HG03575 (cell line): Measurements from ENCODE around the gene TNIP2.

Experiments
- ATAC-seq: cut with Tn5 transposase; IDR thresholded peaks from one replicate; pipeline ENCODE4 v1.9.1; 2021; ENCODE audit not compliant: unreplicated experiment, insufficient number of reproducible peaks, low FRiP score; ENCODE audit errors: extremely low read depth

TNIP2 gene, protein sequence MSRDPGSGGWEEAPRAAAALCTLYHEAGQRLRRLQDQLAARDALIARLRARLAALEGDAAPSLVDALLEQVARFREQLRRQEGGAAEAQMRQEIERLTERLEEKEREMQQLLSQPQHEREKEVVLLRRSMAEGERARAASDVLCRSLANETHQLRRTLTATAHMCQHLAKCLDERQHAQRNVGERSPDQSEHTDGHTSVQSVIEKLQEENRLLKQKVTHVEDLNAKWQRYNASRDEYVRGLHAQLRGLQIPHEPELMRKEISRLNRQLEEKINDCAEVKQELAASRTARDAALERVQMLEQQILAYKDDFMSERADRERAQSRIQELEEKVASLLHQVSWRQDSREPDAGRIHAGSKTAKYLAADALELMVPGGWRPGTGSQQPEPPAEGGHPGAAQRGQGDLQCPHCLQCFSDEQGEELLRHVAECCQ

DNA sequence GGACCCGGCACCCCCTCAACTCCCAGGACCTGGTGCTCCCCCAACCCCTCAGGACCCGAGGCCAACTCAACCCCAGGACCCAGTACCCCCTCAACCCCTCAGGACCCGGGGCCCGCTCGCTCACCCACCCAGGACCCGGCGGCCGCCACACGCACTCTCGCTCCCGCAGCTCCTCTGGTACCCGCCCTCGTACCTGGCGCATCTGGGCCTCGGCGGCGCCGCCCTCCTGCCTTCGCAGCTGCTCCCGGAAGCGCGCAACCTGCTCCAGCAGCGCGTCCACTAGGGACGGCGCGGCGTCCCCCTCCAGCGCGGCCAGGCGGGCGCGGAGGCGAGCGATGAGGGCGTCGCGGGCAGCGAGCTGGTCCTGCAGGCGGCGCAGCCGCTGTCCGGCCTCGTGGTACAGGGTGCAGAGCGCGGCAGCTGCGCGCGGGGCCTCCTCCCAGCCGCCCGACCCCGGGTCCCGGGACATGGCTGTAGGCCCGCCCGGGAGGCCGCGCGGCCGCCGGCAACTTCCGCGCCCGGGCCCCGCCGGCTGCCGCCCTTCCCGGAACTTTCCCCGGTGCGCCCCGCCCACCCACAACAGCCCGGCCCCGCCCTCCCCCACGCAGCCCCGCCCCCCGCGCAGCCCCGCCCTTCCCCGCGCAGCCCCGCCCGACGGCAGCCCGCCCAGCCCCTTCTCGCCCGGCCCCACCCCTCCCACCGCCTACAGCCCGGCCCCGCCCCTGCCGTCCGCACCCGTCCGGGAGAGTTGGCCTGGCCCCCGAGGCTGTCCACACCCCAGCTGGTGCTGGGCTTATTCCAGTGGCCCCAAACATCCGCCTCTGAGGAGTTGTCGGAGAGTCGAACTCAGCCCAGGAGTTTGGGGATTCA is at the start of gene TNIP2:
Gene TNIP2, minus strand, starts transcription at position 516 of the 870 bp plus-strand sequence. Its CDS starts 47 bp downstream, at position 469.
- ATAC-seq, result no peak

DNA sequence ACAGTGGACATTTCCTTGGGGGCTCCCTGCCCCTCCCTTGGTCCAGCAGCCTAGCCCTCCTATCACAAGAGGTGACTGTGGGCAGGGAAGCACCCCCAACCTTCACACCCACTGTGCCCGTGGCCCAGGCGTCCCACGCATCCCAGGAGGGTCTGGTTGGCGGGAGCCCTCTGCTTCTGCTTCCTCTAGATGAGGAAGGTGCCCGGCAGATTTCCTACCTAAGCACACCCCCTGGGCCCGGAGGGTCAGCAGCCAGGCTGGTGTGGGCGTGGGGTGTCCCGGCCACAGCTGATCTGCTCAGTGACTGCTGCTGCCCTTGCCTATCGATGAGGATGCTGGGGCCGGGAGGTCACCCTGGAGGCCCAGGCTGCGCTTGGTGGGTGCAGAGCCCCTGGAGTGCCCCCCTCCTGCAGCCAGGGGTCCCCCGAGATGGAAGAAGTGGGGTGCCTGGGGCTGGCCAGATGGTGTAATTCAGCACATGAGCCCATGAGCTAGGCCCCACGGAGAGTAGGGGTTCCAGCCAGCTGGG is 48.9 kb upstream of the TNIP2 start:
- no peak for ATAC-seq

DNA sequence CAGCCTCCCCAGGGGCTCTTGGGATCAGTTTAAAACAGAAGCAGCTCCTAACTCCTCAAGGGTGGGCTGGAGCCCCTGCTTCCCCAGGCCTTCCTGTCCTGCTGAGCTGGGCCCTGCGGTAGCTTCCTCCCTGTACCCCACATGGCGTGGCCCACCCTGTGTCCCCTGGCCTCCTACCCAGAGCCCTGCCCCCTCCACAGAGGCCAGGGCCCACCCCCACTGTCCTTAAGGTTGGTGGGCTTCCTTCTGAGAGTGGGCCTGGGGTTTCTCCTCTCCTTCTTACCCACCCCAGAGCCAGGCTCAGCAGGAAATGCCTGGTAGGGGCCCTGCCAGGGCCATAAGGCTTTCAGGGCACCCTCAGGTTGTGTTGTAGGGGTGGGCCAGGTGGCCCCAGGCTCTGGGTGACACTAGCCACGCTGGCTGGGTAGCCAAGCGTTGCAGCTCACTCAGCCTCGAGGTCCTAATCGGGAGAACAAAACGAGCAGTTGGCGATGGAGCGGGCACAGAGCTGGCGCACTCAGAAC is 48.4 kb upstream of the TNIP2 start:
- no peak for ATAC-seq

DNA sequence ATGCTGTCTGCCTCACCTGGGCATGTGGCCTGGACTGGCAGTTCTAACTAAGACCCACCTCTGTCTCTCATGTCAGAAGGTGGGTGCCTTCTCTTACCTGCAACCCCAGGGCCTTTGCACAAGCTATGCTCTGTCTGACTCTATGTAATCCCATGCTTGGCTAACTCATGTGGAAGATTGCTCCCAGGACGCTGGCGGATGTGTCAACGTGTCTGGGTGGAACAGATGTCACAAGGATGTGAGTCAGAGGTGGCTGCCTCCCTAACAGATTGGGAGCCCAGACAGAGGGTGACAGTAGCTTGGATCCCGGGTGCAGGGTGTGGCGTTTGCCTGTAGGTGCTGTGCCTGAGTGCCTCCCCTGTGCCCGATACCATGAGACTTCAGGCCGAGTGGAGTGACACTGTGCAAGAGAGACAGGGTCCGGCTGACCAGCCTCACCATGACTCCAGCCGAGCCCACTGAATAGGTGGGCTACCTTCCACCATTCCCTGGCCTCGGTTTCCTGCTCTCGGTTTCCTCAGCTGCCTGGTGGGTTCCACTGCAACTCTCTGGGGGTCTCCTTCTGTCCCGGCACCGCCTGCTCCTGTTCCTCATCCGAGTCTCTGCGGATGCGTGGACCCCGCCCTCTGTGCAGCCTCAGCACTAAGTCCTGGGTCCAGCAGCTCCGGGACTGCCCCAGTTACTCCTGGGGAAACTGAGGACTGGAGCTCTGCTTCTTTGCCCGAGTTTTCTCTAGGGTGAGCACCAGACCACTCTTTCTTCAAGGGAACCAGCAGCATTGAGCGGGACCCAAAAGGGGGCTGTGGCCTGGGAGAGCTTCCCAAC is 47.7 kb upstream of the TNIP2 start:
- no peak for ATAC-seq

DNA sequence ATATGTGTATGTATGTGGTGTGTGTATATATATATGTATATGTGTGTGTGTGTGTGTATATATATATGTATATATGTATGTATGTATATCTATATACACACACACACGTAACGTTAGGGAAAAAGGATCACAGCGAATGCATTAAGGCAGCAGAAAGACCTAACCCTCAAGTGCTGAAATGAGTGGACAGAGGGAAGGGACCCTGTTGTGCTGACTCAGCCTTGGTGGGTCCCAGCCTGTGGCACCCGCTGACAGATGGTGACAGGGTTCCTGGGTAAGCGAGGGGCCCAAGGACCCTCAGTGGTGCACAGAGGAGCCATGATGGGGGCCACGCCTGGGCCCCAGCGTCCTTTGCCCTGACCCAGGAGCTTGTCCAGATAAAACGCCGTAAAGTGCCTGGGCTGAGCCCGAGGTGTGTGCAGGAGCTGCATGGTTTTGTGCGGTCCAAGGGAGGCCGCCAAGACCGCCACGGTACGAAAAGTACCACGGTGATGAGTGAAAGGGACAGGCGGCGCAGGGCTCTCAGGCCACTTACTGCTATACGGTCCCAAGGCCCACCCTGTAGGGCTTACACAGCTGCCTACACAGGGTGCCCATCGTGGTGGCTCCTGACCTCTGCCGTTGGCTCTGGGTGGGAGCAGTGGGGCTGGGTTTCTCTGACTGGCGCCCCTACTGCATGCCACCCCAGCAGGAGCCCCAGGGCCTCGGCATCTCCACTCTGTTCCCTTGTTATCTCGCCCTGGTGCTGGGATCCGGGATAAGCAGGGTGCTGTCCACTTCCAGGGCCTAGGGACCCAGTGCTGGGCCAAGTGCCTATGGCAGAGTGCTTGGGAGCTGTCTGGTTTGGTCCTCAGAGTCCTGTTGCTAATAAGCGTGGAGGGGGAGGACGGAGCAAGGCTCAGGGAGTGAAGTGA is 46.7 kb upstream of the TNIP2 start:
- no peak for ATAC-seq

DNA sequence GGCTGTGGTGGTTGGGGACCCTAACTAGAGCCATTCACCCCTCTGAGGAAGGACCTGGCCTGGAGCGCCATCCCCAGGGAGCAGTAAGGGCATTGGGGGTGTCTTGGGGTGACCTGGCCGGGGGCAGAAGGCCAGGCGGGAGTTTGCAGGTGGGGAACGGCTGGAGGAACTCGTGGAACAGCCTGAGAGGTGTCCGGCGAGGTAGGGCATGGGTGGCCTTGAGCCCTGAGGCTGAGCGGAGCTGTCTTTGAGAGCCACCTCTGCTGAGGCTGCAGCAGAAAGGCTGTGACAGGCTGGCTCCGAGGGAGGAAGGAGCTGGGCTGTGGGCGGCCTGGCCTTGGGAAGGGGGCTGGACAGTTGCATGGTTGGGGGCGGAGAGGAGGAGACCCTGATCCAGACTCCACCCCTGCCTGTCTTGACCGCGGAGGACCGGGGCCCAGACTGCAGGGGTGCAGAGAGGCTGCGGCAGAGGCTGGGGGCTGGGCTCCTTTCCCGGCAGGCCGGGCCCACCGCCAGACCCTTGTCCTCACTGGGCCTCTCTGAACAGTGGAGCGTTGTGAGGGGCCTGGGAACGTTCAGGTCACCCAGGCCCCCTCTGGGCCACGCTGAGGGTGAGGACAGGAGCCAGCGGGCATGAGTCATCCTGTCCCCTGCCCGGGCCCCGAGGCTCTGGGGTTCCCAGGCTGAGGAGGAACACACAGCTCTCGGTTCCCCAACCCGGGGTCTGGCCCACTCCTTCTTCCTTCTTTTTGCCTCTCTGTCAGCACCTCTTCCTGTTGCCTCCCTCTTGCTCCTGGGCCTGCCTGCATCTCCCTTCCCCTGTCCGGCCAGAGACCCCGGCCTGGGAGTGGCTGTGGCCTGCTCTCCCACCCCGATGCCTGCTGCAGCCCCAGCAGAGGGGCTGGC is 44.8 kb upstream of the TNIP2 start:
- no peak for ATAC-seq

DNA sequence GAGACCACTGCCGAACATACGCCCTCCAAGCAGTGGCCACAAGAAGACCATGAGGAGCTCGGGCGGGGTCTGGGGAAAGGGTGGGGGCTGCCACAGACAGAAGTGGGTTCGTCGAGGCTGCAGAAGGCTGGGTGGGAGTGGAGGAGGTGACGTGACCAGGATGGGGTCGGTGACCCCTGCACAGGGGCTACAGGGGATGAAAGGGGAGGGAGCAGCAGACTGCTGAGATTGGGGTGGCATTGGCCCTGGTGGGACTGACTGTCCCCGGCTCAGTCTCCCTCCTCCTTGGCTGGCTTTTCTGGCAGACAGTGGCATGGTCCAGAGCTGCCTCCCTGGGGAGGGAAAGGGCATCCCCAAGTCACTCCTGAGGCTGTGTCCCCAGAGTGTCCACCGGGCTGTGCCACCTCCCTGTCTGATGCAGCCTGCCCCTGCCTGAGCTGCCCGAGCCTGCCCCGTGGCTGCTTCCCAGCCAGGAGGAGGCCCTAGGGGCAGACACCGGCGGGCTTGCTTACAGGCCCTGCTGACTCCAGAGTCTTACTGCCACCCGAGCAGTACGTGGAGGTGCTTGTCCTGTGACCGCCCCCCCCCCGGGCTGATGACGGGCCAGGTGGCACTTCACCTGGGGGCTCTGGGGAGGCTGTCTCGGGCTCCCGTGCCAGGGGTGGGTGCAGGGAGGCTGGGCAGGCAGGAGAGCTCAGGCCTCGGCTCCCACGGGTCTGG is 44.0 kb upstream of the TNIP2 start:
- no peak for ATAC-seq

DNA sequence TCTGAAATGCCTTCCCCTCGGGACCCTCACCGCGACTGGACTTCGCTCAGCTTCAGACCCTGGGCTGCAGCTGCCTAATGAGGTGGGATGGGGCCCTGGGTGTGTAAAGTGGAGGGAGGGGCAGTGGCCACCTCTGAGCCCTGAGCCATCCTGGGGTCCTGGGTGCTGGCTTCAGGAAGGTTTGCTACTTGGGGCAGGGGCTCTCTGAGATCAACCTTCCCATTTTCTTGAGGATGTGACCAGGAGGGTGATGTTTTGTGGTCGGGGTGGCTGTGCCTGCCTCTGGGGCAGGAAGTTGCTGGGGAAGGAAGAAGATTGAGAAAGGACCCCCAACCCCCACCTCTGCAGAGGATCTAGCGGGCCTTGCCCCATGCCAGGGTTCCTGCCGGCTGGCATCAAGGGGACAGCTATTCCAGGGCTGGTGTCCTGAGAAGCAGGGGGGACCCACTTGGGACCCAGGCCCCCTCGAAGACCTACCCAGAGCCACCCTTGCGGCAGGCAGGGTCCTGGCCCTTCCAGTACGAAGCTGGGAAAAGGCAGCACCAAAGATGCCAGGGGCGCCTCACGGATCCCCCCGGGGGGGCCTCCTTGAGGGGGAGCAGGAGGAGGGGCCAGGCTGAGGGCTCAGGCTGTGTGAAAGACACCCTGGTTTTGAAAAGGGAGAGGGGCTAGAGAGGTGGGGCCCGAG is 43.2 kb upstream of the TNIP2 start:
- no peak for ATAC-seq

DNA sequence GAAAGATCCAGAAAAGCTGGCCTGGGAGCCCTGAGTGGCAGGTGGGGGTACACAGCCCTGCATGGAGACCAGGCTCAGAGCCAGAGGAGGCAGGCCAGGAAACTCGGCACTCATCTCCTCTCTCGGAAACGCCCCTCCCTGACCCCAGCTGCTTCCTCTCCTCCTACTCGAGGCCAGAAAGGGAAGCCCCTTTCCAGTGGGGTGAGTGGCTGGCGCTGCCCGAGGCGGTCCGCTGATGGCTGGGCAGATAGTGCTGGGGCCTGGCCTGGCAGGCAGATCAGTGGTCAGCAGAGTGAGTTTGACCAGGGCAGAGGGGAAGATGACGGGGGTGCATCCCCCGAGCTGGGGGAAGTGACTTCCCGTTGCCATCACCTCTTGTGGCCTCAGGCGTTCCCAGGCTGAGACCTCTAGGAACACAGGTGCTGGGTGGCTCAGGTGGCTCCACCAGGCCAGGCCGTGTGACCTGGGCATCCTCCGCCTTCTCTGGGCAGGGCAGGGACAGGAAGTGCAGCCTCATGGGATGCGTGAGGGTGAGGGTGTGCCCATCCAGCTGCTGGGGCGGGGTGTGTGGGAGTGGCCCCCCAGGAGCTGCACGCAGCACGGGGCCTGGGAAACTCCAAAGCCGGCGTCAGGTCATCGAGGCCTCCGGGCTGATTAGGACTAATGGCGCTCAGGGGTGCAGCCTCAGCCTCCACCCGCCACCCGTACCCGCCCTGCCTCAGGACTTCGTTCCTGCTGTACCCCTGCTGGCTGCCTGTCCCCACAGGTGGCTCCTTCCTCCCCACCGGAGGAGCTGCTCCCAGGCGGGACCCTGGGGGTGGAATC is 42.5 kb upstream of the TNIP2 start:
- no peak for ATAC-seq

DNA sequence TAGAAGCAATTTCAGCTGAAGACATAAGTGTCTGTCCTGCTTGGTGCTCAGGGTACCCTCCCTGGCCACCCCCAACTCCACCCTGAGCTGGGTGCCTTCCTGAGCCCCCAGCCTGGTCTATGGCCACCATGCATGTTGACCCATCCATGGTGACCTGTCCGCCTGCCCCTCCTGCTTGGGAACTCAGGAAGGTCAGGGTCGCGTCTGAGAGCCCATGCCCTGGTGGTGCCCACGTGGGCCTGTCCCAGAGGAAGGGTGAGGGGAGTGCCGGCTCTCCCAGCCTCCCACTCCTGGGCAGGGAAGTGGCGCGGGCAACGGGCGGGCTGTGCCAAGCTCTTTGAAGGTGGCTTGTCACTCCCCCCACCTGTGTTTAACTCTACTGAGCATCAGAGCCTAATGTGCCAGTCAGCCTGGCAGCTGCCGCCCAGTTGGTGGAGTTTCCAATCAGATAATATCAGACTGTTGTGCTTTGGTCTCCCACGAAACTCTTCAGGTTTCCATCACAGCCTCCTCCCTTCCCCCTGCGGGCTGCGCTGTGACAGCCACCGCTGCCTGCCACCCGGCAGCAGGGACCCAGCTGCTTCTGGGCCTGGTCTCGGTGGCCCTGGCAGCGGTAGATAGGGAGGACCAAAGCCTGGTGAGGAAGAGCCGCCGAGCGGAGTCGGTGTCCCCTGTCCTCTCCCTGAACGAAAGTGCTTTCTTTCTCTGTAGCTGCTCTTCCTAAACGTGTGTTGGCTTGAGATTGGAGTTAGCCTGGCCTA is 41.6 kb upstream of the TNIP2 start:
- ATAC-seq, result no peak

DNA sequence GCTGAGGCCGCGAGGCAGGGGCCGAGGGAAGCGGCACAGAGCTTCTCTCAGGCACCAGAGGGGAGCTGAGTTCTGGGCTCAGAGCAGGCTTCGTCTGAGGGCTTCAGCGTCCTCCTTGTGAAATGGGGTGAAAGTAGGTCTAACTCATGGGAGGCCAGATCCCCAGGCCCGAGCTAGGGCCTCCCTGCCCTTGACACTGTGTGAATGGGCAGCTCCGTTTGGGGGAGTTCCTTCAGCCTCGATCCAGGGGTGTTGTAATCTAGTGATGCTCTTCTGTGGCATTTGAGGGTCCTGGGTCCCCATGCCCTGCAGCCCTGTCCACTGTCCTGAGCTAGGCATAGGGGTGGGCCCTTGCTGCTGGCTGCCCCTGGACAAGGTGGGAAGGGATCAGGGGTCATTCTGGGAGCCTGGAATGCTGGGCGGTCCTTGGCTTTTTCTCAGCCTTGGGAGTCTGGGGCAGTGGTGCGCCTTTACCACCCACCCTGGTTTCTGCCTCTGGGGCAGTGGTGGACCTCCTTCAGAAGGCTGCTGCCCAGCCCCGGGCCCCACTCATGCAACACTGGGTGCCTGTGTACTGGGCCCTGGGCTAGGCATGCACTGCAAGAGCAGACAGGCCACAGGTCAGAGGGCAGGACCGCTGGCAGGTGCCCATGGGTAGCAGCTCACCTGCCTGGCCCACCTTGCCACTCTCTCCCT is 40.9 kb upstream of the TNIP2 start:
- no peak for ATAC-seq

DNA sequence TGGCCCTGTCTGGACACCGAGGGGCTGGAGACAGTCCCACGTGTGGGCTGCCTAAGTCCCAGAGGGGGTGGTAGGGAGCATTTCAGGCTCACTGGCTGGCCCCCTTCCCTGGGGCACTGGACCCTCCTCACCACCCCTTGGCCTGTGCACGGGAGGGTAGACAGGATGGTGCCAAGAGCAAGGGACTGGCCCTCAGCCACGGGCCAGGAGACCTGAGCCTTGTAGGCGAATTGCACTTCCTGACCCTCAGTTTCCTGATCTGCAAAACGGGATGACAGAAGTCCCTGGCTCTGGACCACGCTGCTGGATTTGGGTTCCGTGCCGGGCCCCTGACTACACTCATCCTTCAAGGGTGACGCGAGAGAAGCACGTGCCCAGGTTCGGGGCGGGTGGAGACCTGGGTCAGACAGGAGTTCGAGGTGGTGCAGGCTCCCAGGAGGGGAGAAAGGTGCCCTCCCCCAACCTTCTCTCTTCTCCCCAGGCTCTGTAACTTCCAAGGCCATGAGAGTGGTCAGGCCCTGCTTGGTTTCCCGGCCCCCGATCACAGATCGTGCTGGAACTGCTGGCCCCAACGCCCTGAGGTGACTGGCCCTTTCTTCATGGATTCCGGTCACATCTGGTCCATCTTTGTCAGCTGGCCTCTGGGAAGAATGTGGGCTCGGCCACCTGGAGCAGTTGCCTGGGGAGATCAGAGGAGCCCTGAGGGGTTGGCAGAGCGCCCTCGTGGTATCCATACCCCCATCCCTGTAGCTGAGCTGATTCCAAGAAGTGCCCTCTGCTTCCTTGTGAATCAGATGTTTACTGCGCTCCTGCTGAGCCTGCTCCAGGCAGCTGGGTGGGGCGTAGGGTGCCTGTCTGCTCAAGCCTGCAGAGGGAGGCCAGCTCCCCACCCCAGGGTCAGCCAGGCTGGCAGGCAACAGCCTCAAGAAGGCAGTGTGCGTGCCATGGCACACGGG is 40.0 kb upstream of the TNIP2 start:
- ATAC-seq, result no peak
